Activated CD8-positive, alpha-beta memory T cell treated with anti-CD3 and anti-CD28 coated beads, Interleukin-2, amount 50 U/mL, for 24 hours (primary cell): ENCODE measurements around the gene KCNQ4.

Experiments used
- DNase-seq: peaks from one replicate; pipeline ENCODE4 v3.0.0-alpha.2; 2020; ENCODE audit errors: extremely low read depth

KCNQ4 gene

GRCh38 chr1:40861224-40862003 is 77.8 kb downstream of the KCNQ4 start:
- no peak for DNase-seq

DNA sequence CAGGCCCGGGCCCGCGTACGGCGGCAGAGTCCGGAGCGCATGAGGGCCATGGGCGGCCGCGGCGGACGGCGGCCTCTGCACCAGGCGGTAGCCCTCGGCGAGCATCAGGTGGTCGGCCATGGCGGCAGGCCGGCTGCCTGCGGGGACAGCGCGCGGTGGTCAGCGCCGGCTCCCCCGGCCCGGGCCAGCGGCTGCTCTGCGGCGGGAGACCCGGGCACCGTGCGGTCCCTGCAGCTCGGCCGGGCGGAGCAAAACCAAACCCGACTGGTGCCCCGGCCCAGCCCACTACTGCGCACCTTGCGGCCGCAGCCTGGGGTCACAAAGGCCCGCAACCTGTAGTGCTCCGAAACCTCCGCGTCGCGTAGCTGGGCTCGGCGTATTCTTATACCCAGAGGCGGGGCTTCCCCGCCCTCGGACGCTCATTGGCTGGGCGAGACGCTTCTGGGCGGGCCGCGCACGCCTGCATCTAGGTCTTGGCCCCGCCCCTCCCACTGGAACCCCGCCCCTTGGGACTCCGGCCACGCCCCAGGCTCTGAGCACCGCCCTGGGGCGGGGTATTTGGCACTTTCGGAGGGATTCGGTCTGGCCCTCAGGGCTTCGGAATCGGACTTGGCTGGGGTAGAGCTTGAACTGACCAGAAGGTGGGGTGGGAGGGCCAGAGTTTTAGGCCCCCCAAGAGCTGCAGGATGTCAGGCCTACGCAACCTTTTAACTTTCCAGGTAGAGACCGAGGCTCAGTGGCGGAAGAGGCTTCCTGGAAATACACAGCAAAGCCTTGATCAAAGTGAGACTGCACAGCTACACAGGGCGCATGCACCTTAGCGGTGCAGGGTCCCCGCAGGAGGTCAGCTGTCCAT is 78.6 kb downstream of the KCNQ4 start, which contains the start of gene CITED4:
Gene CITED4, minus strand, starts transcription at position 356 of the 856 bp plus-strand sequence. Its CDS starts 236 bp downstream, at position 120.
- peak; percentile 75 for DNase-seq

GRCh38 chr1:40868051-40868723 is 84.6 kb downstream of the KCNQ4 start:
- DNase-seq: no peak

GRCh38 chr1:40870135-40870728 is 86.6 kb downstream of the KCNQ4 start:
- DNase-seq: no peak

DNA sequence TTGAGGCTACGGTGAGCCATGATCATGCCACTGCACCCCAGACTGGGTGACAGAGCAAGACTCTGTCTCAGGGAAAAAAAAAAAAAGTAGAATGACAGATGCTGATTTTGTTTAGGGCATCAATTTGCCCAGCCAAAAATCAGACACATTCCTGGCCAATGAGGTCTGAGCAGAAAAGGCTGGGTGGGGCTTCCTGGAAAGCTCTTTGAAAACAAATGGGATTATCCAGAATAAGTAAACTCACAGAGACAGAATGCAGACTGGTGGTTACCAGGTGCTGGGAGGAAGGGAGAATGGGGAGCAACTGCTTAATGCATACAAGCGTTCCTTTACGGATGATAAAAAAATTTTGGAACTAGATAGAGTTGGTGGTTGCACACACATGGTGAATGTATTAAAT is 88.7 kb downstream of the KCNQ4 start:
- DNase-seq: no peak

GRCh38 chr1:40873863-40874472 is 90.4 kb downstream of the KCNQ4 start:
- no peak for DNase-seq

- DNase-seq: no peak
Measured at GRCh38 chr1:40876436-40876761, 92.8 kb downstream of the KCNQ4 start.

GRCh38 chr1:40876891-40877290 is 93.3 kb downstream of the KCNQ4 start:
- DNase-seq: no peak

DNA sequence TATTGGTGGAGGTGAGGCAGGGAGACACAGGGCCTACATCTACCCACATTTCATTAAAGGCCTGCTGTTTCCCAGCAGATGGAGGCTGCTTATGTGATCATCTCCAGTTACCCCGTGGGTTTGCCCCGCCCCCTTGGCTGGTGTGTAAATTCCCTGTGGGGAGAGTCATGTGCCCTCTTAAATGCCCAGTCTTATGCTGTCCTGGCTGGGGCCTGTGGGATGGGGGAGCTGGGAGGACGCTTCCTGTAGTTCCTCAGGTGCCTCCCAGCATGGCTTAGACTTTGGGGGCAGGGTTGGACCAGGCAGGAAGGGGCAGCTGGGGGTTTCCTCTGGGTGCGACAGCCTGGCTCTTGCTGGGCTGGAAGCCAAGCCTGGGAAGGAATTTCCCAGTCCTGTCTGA is 94.1 kb downstream of the KCNQ4 start:
- no peak for DNase-seq

GRCh38 chr1:40878906-40879305 is 95.3 kb downstream of the KCNQ4 start:
- no peak for DNase-seq

DNA sequence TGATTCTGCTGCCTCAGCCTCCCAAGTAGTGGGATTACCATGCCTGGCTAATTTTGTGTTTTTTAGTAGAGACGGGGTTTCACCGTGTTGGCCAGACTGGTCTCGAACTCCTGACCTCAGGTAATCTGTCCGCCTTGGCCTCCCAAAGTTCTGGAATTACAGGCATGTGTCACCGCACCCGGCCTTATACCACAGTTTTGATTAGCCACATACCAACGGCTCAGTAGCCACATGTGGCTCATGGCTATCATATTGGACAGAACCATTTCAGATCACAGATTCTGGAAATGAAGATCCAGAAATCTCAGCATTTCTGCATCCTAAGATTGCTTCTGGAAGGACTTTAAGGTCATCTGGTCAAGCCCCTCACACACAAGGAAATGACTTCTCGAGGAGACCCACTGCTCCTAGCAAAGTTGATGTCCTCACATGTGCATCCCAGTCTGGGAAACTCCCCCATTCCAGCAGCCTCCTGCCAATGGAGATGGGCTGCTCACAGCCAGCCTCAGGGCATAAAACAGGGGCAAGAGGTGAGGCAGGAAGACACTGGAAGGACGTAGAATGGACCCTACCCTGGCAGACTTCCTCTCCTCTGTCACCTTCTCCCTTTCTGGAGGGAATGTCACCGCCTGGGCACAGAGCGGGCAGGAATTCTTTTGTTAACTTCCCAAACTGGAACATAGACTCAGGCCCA is 96.0 kb downstream of the KCNQ4 start:
- DNase-seq: no peak

GRCh38 chr1:40880813-40881549 is 97.4 kb downstream of the KCNQ4 start:
- DNase-seq: no peak

GRCh38 chr1:40884055-40884795 is 100.6 kb downstream of the KCNQ4 start:
- no peak for DNase-seq

DNA sequence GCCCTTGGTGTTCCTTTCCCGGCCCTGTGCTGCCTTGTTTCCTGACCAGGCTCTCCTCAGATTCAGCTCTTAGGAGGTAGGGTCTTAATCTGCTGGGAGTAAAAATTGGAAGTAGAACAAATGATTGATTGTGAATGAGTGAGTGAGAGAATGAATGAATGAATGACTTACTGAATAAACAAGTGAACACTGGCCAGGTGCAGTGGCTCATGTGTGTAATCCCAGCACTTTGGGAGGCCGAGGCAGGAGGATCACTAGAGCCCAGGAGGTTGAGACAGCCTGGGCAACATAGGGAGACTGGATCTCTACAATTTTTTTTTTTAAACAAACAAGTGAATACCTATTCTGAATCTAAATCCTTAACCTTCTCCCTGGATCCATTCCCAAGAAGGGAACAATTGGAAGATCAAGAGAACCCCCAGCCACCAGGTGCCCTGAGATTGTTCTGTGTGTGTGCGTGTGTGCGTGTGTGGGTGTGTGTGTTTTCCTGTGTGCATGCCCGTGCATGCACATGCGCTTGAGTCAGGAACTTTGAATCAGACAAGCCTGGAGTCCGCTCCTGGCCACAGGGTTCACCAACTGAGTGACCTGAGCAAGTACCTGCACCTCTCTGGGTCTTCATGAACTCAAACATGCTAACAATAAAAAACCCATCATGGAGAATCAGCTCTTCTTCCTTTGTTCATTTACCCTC is 102.9 kb downstream of the KCNQ4 start:
- no peak for DNase-seq

DNA sequence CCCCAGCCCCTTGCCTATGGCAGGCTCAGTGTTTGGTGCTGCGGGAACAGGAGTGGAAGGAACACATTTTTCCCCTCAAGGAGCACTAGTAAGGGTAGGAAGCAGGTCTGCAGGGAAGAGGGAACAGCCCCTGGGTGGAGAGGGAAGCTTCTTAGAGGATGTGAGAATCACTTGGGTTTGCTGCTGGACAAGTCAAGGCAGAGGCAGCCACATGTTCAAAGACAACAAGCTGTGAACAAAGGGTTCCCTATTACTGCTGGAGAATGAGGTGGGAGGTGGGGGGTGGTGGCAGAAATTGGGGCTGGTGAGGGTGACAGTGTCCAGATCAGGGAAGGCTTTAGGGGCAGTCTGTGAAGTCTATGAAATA is 103.4 kb downstream of the KCNQ4 start:
- DNase-seq: no peak

DNA sequence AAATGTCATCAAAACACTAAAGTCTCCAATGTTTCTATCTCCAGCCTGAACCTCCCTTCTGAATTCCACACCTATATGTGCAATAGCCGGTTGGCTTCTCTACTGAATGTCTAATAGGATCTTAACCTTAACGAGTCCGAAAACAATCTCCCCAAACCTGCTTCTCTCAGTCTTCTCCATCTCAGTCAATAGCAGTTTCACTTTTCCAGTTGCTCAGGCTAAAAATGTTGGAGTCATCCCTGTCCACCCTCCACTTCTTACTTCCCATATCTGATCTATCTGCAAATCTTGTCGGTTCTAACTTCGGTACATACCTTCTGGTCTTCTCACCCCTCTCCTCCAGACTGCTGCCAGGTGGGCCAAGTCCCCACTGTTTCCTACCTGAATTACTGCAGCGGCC is 104.1 kb downstream of the KCNQ4 start:
- no peak for DNase-seq
